Measurements from ENCODE around the gene FAM83F.

The FAM83F gene

GRCh38 chr22:39995393-39996252 lies 869 bp downstream of the FAM83F start:
- no peak for DNase-seq

GRCh38 chr22:39996732-39997131 lies 2.0 kb downstream of the FAM83F start:
- DNase-seq, result no peak

GRCh38 chr22:39997421-39997820 lies 2.7 kb downstream of the FAM83F start:
- DNase-seq, result no peak

GRCh38 chr22:39997939-39998726 lies 3.4 kb downstream of the FAM83F start:
- peak; percentile 16 for DNase-seq

- no peak for DNase-seq
Measured at GRCh38 chr22:39999144-39999757, 4.5 kb downstream of the FAM83F start.

GRCh38 chr22:40000171-40000570 lies 5.4 kb downstream of the FAM83F start:
- no peak for DNase-seq

GRCh38 chr22:40001106-40001505 lies 6.4 kb downstream of the FAM83F start:
- DNase-seq, result no peak

- DNase-seq, result no peak
Measured at GRCh38 chr22:40001800-40002577, 7.2 kb downstream of the FAM83F start.

GRCh38 chr22:40002935-40003715 lies 8.4 kb downstream of the FAM83F start:
- DNase-seq, result no peak

GRCh38 chr22:40004836-40005235 lies 10.1 kb downstream of the FAM83F start:
- no peak for DNase-seq

GRCh38 chr22:40006641-40007040 lies 11.9 kb downstream of the FAM83F start:
- DNase-seq, result no peak

GRCh38 chr22:40007853-40008710 lies 13.3 kb downstream of the FAM83F start:
- DNase-seq, result no peak

- no peak for DNase-seq
Measured at GRCh38 chr22:40008726-40009291, 14.1 kb downstream of the FAM83F start.

GRCh38 chr22:40009292-40009774 lies 14.6 kb downstream of the FAM83F start:
- peak; percentile 35 for DNase-seq

GRCh38 chr22:40009951-40010671 lies 15.4 kb downstream of the FAM83F start:
- no peak for DNase-seq

- no peak for DNase-seq
Measured at GRCh38 chr22:40010746-40011145, 16.0 kb downstream of the FAM83F start.

GRCh38 chr22:40014667-40015248 lies 20.0 kb downstream of the FAM83F start:
- DNase-seq, result no peak

GRCh38 chr22:40015358-40015976 lies 20.7 kb downstream of the FAM83F start:
- no peak for DNase-seq

- no peak for DNase-seq
Measured at GRCh38 chr22:40018051-40018450, 23.3 kb downstream of the FAM83F start.

All from NCI-H774 (cell line).